GM23248 (cell line): Measurements from ENCODE around the gene LSAMP.

Source experiments
- EZH2 ChIP-seq: fragments of 200-600 bp; sonication (generic); IDR thresholded peaks from 2 replicates; pipeline ENCODE4 v1.6.1; 2018; ENCODE audit warnings: antibody characterized with exemption, mild to moderate bottlenecking; ENCODE audit not compliant: insufficient read depth, poor library complexity, severe bottlenecking
- EZH2phosphoT487 ChIP-seq: fragments of 200-600 bp; sonication (generic); IDR thresholded peaks from 2 replicates; pipeline ENCODE4 v1.6.1; 2018; ENCODE audit warnings: antibody characterized with exemption, moderate library complexity, mild to moderate bottlenecking, low read depth; ENCODE audit not compliant: insufficient read depth

DNA sequence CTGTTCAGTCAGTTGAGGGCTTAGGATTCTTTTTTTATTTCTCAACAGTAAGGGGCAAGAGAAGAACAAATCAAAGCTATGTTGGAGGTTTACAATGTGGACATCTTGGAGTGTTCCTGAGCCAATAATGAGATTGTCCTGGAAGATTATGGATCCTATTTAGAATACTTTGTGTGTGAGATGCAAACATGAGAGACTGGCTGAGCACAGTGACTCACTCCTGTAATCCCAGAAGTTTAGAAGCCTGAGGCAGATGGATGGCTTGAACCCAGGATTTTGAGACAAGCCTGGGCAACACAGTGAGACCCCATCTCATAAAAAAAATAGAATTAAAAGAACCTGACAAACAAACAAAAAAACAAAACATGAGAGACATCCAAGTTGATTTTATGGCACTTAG lies 470.3 kb downstream of the LSAMP start:
- TF ChIP-seq EZH2 (no peak), EZH2phosphoT487 (no peak)
